Measurements from ENCODE around the gene TBATA. TPM values are rescaled to one million over a fixed set of nuclear protein-coding genes. Genes with fewer than 3 reads are reported as not detected.

TBATA gene
- total and polyA plus RNA-seq, 8 donors: not detected

GRCh38 chr10:70723771-70724170, 61.4 kb downstream of the TBATA start:
- TF ChIP-seq CTCF (IDR thresholded peaks at IDR 0.05): no peak
- H3K27me3 ChIP-seq: no peaks in the 10 kb centered on the region
- no peaks in the 10 kb centered on the region for H3K9me3 ChIP-seq
- no peak for ATAC-seq
- 86 to 100% methylated on average over 3 of the region's 3 CpGs for WGBS, 2 donors
- no peak overlapping the region for H3K4me3 ChIP-seq
- no peak for FAIRE-seq
- no peaks in the 10 kb centered on the region for H3K36me3 ChIP-seq
- intact Hi-C loops (cut with DNase I): no loop called here
- H3K27ac ChIP-seq: no peak overlapping the region
- no peaks in the 10 kb centered on the region for H3K4me1 ChIP-seq
- no peak for DNase-seq

- intact Hi-C loops (cut with DNase I): no loop called here
- no peak for FAIRE-seq
Observed at GRCh38 chr10:70722820-70723424, 62.3 kb downstream of the TBATA start.

More at GRCh38 chr10:70722820-70723424, 62.3 kb downstream of the TBATA start:
- Histone ChIP-seq H3K4me3 (no peak overlapping the region), H3K36me3 (no peaks in the 10 kb centered on the region), H3K27ac (no peak overlapping the region), H3K27me3 (no peaks in the 10 kb centered on the region), H3K4me1 (no peaks in the 10 kb centered on the region), H3K9me3 (no peaks in the 10 kb centered on the region)
- no peak for DNase-seq
- ATAC-seq: no peak
- 73 to 81% methylated on average over 4 of the region's 4 CpGs for WGBS, 2 donors
- TF ChIP-seq CTCF (IDR thresholded peaks at IDR 0.05): no peak

Other genes starting within 250 kb of the TBATA start
- 1 to 10 TPM in 3 of 6 donors, under 1 TPM in 3; 0.16 to 1.8 (median 0.76) TPM for gene PRF1, start 182.6 kb downstream of the TBATA start, total RNA-seq
- gene PRF1, start 182.6 kb downstream of the TBATA start, polyA plus RNA-seq: under 1 TPM; 0.30 to 0.54 TPM
- gene ADAMTS14, start 112.9 kb downstream of the TBATA start, total RNA-seq: 1 to 10 TPM in 1 of 6 donors, under 1 TPM in 3, not detected in 2; 0.06 to 2.2 (median 0.23) TPM
- under 1 TPM; 0.12 to 0.34 TPM for gene ADAMTS14, start 112.9 kb downstream of the TBATA start, polyA plus RNA-seq
- 10 to 100 TPM; 28.8 to 55.8 (median 34.8) TPM for gene SGPL1, start 30.6 kb upstream of the TBATA start, total RNA-seq
- gene SGPL1, start 30.6 kb upstream of the TBATA start, polyA plus RNA-seq: 10 to 100 TPM; 12.0 to 14.4 TPM
- gene PCBD1, start 103.2 kb upstream of the TBATA start, total RNA-seq: 10 to 100 TPM; 63.6 to 81.1 (median 76.7) TPM
- 10 to 100 TPM; 77.1 to 95.9 TPM for gene PCBD1, start 103.2 kb upstream of the TBATA start, polyA plus RNA-seq